Keratinocyte (primary cell): Measurements from ENCODE around the gene SORBS2. TPM values are rescaled to one million over a fixed set of nuclear protein-coding genes. Genes with fewer than 3 reads are reported as not detected.

ENCODE experiments used
- DNase-seq: peaks from one replicate; pipeline ENCODE4 v3.0.0-alpha.2; 2011; ENCODE audit warnings: low read depth, missing footprints, low spot score
- FAIRE-seq: peaks from 2 replicates; lab custom pipeline; 2011; peaks lifted over from hg19 to GRCh38; lab: Jason Lieb, UNC
- H2AFZ ChIP-seq: 2 replicates; pipeline ENCODE4 v1.6.0; 2012; ENCODE audit warnings: low read length, control low read depth, inconsistent platforms; ENCODE audit not compliant: control insufficient read depth
- H3K27ac ChIP-seq: 2 replicates; pipeline ENCODE4 v1.5.1; 2011; ENCODE audit warnings: low read length; ENCODE audit not compliant: control insufficient read depth, insufficient read depth
- H3K27me3 ChIP-seq: 3 replicates; pipeline ENCODE4 v1.6.0; 2011; ENCODE audit warnings: low read length; ENCODE audit not compliant: control insufficient read depth, insufficient read depth; ENCODE audit errors: extremely low read depth
- H3K36me3 ChIP-seq, 2 experiments: 2 replicates in 1 of 2; 3 replicates in 1 of 2; pipeline ENCODE4 v1.5.1; 2011; ENCODE audit warnings: low read length in 2 of 2, mild to moderate bottlenecking in 1 of 2; ENCODE audit not compliant: control insufficient read depth in 2 of 2, insufficient read depth in 2 of 2; ENCODE audit errors: extremely low read depth in 1 of 2
- H3K4me1 ChIP-seq: 3 replicates; pipeline ENCODE4 v1.5.1; 2011; ENCODE audit warnings: low read length; ENCODE audit not compliant: control insufficient read depth, insufficient read depth; ENCODE audit errors: extremely low read depth
- H3K4me2 ChIP-seq: 3 replicates; pipeline ENCODE4 v1.6.0; 2011; ENCODE audit warnings: low read depth, low read length; ENCODE audit not compliant: control insufficient read depth, insufficient read depth; ENCODE audit errors: extremely low read depth
- H3K4me3 ChIP-seq, 3 experiments: fragments of 200-600 bp in 1 of 3; sonication (generic) in 1 of 3; 2 replicates in 2 of 3; 3 replicates in 1 of 3; pipeline ENCODE4 v1.5.1; 2011 to 2016; ENCODE audit warnings: low read length in 3 of 3, mild to moderate bottlenecking in 3 of 3, control low read depth in 2 of 3, inconsistent platforms in 1 of 3, low read depth in 1 of 3, mixed read lengths in 1 of 3, mixed run types in 1 of 3, moderate library complexity in 1 of 3; ENCODE audit not compliant: control insufficient read depth in 2 of 3, insufficient read depth in 2 of 3; ENCODE audit errors: extremely low read depth in 1 of 3
- H3K79me2 ChIP-seq: 2 replicates; pipeline ENCODE4 v1.6.0; 2012; ENCODE audit warnings: low read length; ENCODE audit not compliant: control insufficient read depth, insufficient read depth
- H3K9ac ChIP-seq: 3 replicates; pipeline ENCODE4 v1.6.0; 2011; ENCODE audit warnings: low read length; ENCODE audit not compliant: control insufficient read depth, insufficient read depth; ENCODE audit errors: extremely low read depth
- H3K9me1 ChIP-seq: 3 replicates; pipeline ENCODE4 v1.6.0; 2011; ENCODE audit warnings: low read length; ENCODE audit not compliant: control insufficient read depth, insufficient read depth; ENCODE audit errors: extremely low read depth
- H3K9me3 ChIP-seq: 2 replicates; pipeline ENCODE4 v1.5.1; 2012; ENCODE audit warnings: low read depth, low read length; ENCODE audit not compliant: control insufficient read depth
- H4K20me1 ChIP-seq: 3 replicates; pipeline ENCODE4 v1.6.0; 2011; ENCODE audit warnings: low read length; ENCODE audit not compliant: control insufficient read depth, insufficient read depth; ENCODE audit errors: extremely low read depth
- EZH2 ChIP-seq: IDR thresholded peaks from one replicate; pipeline ENCODE4 v1.6.1; 2012; ENCODE audit warnings: inconsistent platforms, mild to moderate bottlenecking, low read length, moderate library complexity
- dilution Hi-C: fragments of 300-500 bp; cut with MboI; formaldehyde crosslinking; loops from one replicate; pipeline ENCODE4 v1.7.0; 2020; ENCODE audit warnings: low sequenced_read_pairs; ENCODE audit not compliant: extremely low pct_ligation_motif_present
- polyA plus RNA-seq, 5 experiments: library from polyadenylated mRNA; depleted of rRNA in 3 of 5; stranded (reverse) in 3 of 5; stranded (forward) in 1 of 5; unstranded in 1 of 5; fragments of >200 nt; gene quantifications; 1 replicate in 1 of 5; 2 replicates in 3 of 5; 3 replicates in 1 of 5; pipeline versions ENCODE4 v1.2.1 to v1.2.3, GENCODE V29; 2011 to 2012; ENCODE audit warnings: missing spikeins in 2 of 5, low read depth in 1 of 5, low replicate concordance in 1 of 5
- TF ChIP-seq, protein P1 (sequence below), 3 experiments: IDR thresholded peaks in 1 of 3; conservative IDR thresholded peaks in 1 of 3; optimal IDR thresholded peaks in 1 of 3; 2 replicates in 2 of 3; 3 replicates in 1 of 3; pipeline versions ENCODE3 to v1.5.1; 2011; ENCODE audit warnings: low read length in 3 of 3, mild to moderate bottlenecking in 3 of 3, moderate library complexity in 2 of 3, control low read depth in 1 of 3, inconsistent platforms in 1 of 3; ENCODE audit not compliant: insufficient read depth in 2 of 3; ENCODE audit errors: extremely low read depth in 1 of 3

Gene SORBS2
- polyA plus RNA-seq, 1 donor (not counting 4 experiments of a cell fraction or from before 2014, with no cell fraction given), result 0.14 TPM

DNA sequence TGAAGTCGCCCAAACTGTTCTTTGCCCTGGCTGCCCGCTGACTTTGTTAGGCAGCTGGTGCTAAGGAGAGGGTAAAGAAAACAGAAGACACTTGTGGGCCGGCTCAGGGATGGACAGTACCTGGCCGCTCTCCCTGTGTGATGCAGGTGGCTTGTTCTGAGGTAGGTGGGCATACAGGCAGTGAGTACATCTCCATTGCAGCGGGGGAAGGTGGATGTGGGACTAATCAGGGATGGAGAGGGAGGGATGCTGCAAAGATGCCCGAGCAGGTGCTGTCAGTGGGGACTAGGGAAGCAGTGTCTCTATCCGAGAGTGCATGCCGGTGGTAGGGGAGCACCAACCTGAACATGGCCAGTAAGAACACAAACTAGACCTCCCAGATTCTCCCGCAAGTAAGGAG is 67.0 kb downstream of the SORBS2 start:
- FAIRE-seq (no peak), DNase-seq (no peak)
- no peak for TF ChIP-seq EZH2
- TF ChIP-seq, protein P1, sequence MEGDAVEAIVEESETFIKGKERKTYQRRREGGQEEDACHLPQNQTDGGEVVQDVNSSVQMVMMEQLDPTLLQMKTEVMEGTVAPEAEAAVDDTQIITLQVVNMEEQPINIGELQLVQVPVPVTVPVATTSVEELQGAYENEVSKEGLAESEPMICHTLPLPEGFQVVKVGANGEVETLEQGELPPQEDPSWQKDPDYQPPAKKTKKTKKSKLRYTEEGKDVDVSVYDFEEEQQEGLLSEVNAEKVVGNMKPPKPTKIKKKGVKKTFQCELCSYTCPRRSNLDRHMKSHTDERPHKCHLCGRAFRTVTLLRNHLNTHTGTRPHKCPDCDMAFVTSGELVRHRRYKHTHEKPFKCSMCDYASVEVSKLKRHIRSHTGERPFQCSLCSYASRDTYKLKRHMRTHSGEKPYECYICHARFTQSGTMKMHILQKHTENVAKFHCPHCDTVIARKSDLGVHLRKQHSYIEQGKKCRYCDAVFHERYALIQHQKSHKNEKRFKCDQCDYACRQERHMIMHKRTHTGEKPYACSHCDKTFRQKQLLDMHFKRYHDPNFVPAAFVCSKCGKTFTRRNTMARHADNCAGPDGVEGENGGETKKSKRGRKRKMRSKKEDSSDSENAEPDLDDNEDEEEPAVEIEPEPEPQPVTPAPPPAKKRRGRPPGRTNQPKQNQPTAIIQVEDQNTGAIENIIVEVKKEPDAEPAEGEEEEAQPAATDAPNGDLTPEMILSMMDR (optimal IDR thresholded peaks at IDR 0.05 in 1 of 3, IDR thresholded peaks at IDR 0.05 in 1 of 3, conservative IDR thresholded peaks at IDR 0.05 in 1 of 3; ENCODE audit: extremely low read depth in 1 of 3, insufficient read depth in 2 of 3, low read length in 3 of 3), result no peak
- H3K79me2 ChIP-seq, result no peaks in the 10 kb centered on the region
- no peaks in the 10 kb centered on the region for H3K9me1 ChIP-seq
- no peaks in the 10 kb centered on the region for H3K9me3 ChIP-seq
- H3K4me1 ChIP-seq, result peaks cover 6% of the 10 kb centered on the region
- H3K27me3 ChIP-seq, result peaks cover 4% of the 10 kb centered on the region
- H3K27ac ChIP-seq, result no peak overlapping the region
- no peaks in the 10 kb centered on the region for H3K36me3 ChIP-seq
- no peak overlapping the region for H3K4me3 ChIP-seq
- no peak overlapping the region for H3K4me2 ChIP-seq
- H2AFZ ChIP-seq, result no peak overlapping the region
- dilution Hi-C loops, result no loop called here
- no peak overlapping the region for H3K9ac ChIP-seq
- H4K20me1 ChIP-seq, result no peaks in the 10 kb centered on the region

DNA sequence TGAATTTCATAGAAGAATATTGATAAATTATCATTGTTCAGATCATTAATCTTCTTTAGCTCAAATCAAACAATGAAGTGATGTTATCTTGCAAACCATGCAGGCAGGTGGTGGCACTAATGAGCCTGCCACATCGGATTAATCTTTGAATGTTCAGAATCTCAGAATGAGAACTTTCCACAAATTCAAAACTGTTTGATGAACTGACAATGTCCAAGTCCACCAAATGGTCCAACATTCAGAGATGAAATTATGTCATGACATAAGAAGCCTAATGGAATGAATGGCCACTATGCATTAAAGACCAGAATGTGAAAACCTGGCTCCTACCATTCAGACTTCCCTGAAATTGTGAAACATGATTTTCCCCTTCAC is 67.5 kb downstream of the SORBS2 start:
- H4K20me1 ChIP-seq, result no peaks in the 10 kb centered on the region
- no peak for DNase-seq
- peaks cover 6% of the 10 kb centered on the region for H3K4me1 ChIP-seq
- TF ChIP-seq EZH2, result no peak
- TF ChIP-seq, protein P1 (optimal IDR thresholded peaks at IDR 0.05 in 1 of 3, IDR thresholded peaks at IDR 0.05 in 1 of 3, conservative IDR thresholded peaks at IDR 0.05 in 1 of 3; ENCODE audit: extremely low read depth in 1 of 3, insufficient read depth in 2 of 3, low read length in 3 of 3), result no peak
- dilution Hi-C loops, result no loop called here
- no peak for FAIRE-seq
- H2AFZ ChIP-seq, result no peak overlapping the region
- H3K4me3 ChIP-seq, result no peak overlapping the region
- H3K27me3 ChIP-seq, result peaks cover 4% of the 10 kb centered on the region
- H3K9ac ChIP-seq, result no peak overlapping the region
- H3K79me2 ChIP-seq, result no peaks in the 10 kb centered on the region
- no peaks in the 10 kb centered on the region for H3K9me1 ChIP-seq
- H3K9me3 ChIP-seq, result no peaks in the 10 kb centered on the region
- no peak overlapping the region for H3K27ac ChIP-seq
- H3K4me2 ChIP-seq, result no peak overlapping the region
- no peaks in the 10 kb centered on the region for H3K36me3 ChIP-seq
